ENCODE measurements around the gene LCN9. TPM values are rescaled to one million over a fixed set of nuclear protein-coding genes. Genes with fewer than 3 reads are reported as not detected.

Gene LCN9
- total RNA-seq, 1 experiment from 2014 or later, result not detected

- Histone ChIP-seq H3K36me3 (ENCODE audit: control insufficient read depth, insufficient read depth, low read length) (no peaks in the 10 kb centered on the region), H3K4me3 (ENCODE audit: low read depth in 2 of 2, low read length in 2 of 2) (no peak overlapping the region), H3K4me1 (ENCODE audit: control insufficient read depth, insufficient read depth, low read length) (no peaks in the 10 kb centered on the region), H3K27me3 (ENCODE audit: control insufficient read depth, insufficient read depth, low read length) (no peaks in the 10 kb centered on the region), H3K27ac (ENCODE audit: low read length) (no peak overlapping the region), H3K9me3 (ENCODE audit: control insufficient read depth, insufficient read depth, low read depth, low read length) (no peaks in the 10 kb centered on the region)
- no TSS peak for BruUV-seq (replicated peaks)
- intact Hi-C loops (cut with micrococcal nuclease; ENCODE audit: unreplicated experiment), result no loop called here
- CTCF ChIA-PET, result no interaction called here
- ATAC-seq (no peak), DNase-seq (ENCODE audit: low read depth, low spot score) (no peak)
- in situ Hi-C loops (cut with HindIII; ENCODE audit: low pct_unique_long_range_greater_than_20kb, low sequenced_read_pairs), result no loop called here
- TF ChIP-seq POLR2AphosphoS5 (IDR thresholded peaks at IDR 0.05; ENCODE audit: low read depth, low read length), result no peak
- no peak for TF ChIP-seq REST (IDR thresholded peaks at IDR 0.05; ENCODE audit: insufficient read depth in 1 of 2, low read depth in 2 of 2, low read length in 1 of 2)
- no peak for TF ChIP-seq SIN3A (IDR thresholded peaks at IDR 0.05; ENCODE audit: borderline replicate concordance, insufficient read depth, low read depth, low read length)
- no peak for TF ChIP-seq TCF7L2 (IDR thresholded peaks at IDR 0.05; ENCODE audit: low read depth, low read length)
- TF ChIP-seq CTCF (IDR thresholded peaks at IDR 0.05), result no peak
- POLR2A ChIA-PET, result no interaction called here
Observed at GRCh38 chr9:135669616-135670285, 6.6 kb downstream of the LCN9 start.

GRCh38 chr9:135670721-135671590, 7.8 kb downstream of the LCN9 start:
- ChIA-PET CTCF (no interaction called here), POLR2A (no interaction called here)
- no peak overlapping the region for H3K4me3 ChIP-seq (ENCODE audit: low read depth in 2 of 2, low read length in 2 of 2)
- H3K27ac ChIP-seq (ENCODE audit: low read length), result no peak overlapping the region
- ATAC-seq (no peak), DNase-seq (ENCODE audit: low read depth, low spot score) (no peak)
- H3K27me3 ChIP-seq (ENCODE audit: control insufficient read depth, insufficient read depth, low read length), result no peaks in the 10 kb centered on the region
- intact Hi-C loops (cut with micrococcal nuclease; ENCODE audit: unreplicated experiment), result no loop called here
- no peaks in the 10 kb centered on the region for H3K36me3 ChIP-seq (ENCODE audit: control insufficient read depth, insufficient read depth, low read length)
- no peaks in the 10 kb centered on the region for H3K4me1 ChIP-seq (ENCODE audit: control insufficient read depth, insufficient read depth, low read length)
- no TSS peak for BruUV-seq (replicated peaks)
- H3K9me3 ChIP-seq (ENCODE audit: control insufficient read depth, insufficient read depth, low read depth, low read length), result no peaks in the 10 kb centered on the region
- in situ Hi-C loops (cut with HindIII; ENCODE audit: low pct_unique_long_range_greater_than_20kb, low sequenced_read_pairs), result no loop called here
- no peak for TF ChIP-seq REST (IDR thresholded peaks at IDR 0.05; ENCODE audit: insufficient read depth in 1 of 2, low read depth in 2 of 2, low read length in 1 of 2)
- no peak for TF ChIP-seq CTCF (IDR thresholded peaks at IDR 0.05)
- TF ChIP-seq TCF7L2 (IDR thresholded peaks at IDR 0.05; ENCODE audit: low read depth, low read length), result no peak
- TF ChIP-seq POLR2AphosphoS5 (IDR thresholded peaks at IDR 0.05; ENCODE audit: low read depth, low read length), result no peak

Measured in Panc1 (cell line).